ENCODE measurements around the gene NSF.
"Not testable (repeated sequence)": the region's sequence is repeated elsewhere in the genome, so short reads cannot be mapped to it uniquely, and the experiment has no call there.

DNA sequence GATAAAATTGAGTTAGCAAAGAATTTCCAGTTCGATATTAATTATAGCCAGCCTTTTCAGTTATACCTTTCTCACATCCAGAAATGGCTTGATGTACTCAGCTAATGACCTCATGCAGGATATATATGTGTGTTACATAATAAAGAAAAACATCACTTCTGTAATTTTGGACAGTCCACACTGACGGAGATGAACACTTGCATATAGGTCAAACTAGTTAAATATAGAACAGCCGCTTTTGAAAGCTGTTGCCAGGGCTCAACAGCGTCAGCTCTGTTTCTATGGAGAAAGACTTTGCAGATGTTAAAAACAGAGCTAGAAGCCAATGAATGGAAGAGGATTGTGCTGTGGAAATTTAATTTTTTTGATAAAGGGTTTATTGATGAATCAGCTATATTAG is 94.8 kb downstream of the NSF start:
- TF ChIP-seq ZFP3 (CRISPR knock-in tag; IDR thresholded peaks at IDR 0.05); ZNF8 (CRISPR knock-in tag; IDR thresholded peaks at IDR 0.05); TCF4 (CRISPR knock-in tag; IDR thresholded peaks at IDR 0.05; ENCODE audit: borderline replicate concordance); ZC3H10 (CRISPR knock-in tag; IDR thresholded peaks at IDR 0.05); PATZ1 (CRISPR knock-in tag; IDR thresholded peaks at IDR 0.05; ENCODE audit: borderline replicate concordance); TOX (CRISPR knock-in tag; IDR thresholded peaks at IDR 0.05; ENCODE audit: borderline replicate concordance): not testable (repeated sequence)
